VCaP (cell line): Measurements from ENCODE around the gene STX19.
A peak's percentile ranks its signal among the peaks of the same experiment; 100 is the strongest.

Experiments used
- H3K27ac ChIP-seq: fragments of 450-650 bp; 2 replicates; pipeline ENCODE4 v1.5.1; 2017
- CTCF ChIP-seq: fragments of 450-650 bp; conservative IDR thresholded peaks from 2 replicates; pipeline ENCODE4 v1.5.1; 2017; ENCODE audit warnings: mild to moderate bottlenecking, moderate library complexity

STX19 gene

GRCh38 chr3:94020293-94020692 is 8.1 kb downstream of the STX19 start:
- H3K27ac ChIP-seq, result no peak overlapping the region
- TF ChIP-seq CTCF, result no peak

- TF ChIP-seq CTCF, result no peak
- H3K27ac ChIP-seq, result no peak overlapping the region
Observed at GRCh38 chr3:94019659-94020058, 8.7 kb downstream of the STX19 start.

GRCh38 chr3:94015025-94015424 is 13.4 kb downstream of the STX19 start:
- H3K27ac ChIP-seq, result no peak overlapping the region
- no peak for TF ChIP-seq CTCF

- peak overlapping the region; percentile 43; the same call in 1 of the 2 replicates for H3K27ac ChIP-seq
- TF ChIP-seq CTCF, result no peak
Observed at GRCh38 chr3:94012185-94012584, 16.2 kb downstream of the STX19 start.

GRCh38 chr3:94011233-94011711 is 17.1 kb downstream of the STX19 start:
- peak overlapping the region; percentile 43 for H3K27ac ChIP-seq
- no peak for TF ChIP-seq CTCF

GRCh38 chr3:94009608-94010007 is 18.8 kb downstream of the STX19 start:
- no peak overlapping the region for H3K27ac ChIP-seq
- TF ChIP-seq CTCF, result no peak

GRCh38 chr3:94008253-94008652 is 20.1 kb downstream of the STX19 start:
- no peak for TF ChIP-seq CTCF
- no peak overlapping the region for H3K27ac ChIP-seq
